IMR-90 (cell line): ENCODE results near the gene PITRM1. TPM values are rescaled to one million over a fixed set of nuclear protein-coding genes. Genes with fewer than 3 reads are reported as not detected.

Experiments used
- ATAC-seq: fragments of 200-7000 bp; cut with Tn5 transposase; 2 replicates; pipeline ENCODE4 v1.9.1; 2020; ENCODE audit warnings: low read depth, mild to moderate bottlenecking, moderate library complexity
- BruUV-seq: library from RNA; stranded (reverse); fragments of 400-500 nt; replicated peaks from 2 replicates; lab custom pipeline; 2021; lab: Mats Ljungman, UMichigan
- CTCF ChIA-PET: fragments of 300-600 bp; formaldehyde crosslinking; extraction: SDS; loops from one replicate; lab custom pipeline; 2021; ENCODE audit warnings: antibody characterized with exemption; lab: Yijun Ruan, JAX
- POLR2A ChIA-PET: fragments of 300-600 bp; sonication (Branson Sonifier 250); formaldehyde crosslinking; loops from one replicate; lab custom pipeline; 2022; ENCODE audit warnings: antibody characterized with exemption; ENCODE audit not compliant: unreplicated experiment; lab: Charles Lee
- DNase-seq: peaks from one replicate; pipeline ENCODE4 v3.0.0; 2013
- H2AFZ ChIP-seq: replicated peaks from 2 replicates; pipeline ENCODE3; 2013; ENCODE audit warnings: low read length, mild to moderate bottlenecking; ENCODE audit not compliant: poor library complexity
- H2AK5ac ChIP-seq: 2 replicates; pipeline ENCODE4 v1.6.1; 2013; ENCODE audit warnings: low read depth, low read length, inconsistent platforms
- H2AK9ac ChIP-seq: replicated peaks from 2 replicates; pipeline ENCODE3; 2013; ENCODE audit warnings: mild to moderate bottlenecking, low read depth, low read length, moderate library complexity; ENCODE audit not compliant: poor library complexity
- H2BK120ac ChIP-seq: 2 replicates; pipeline ENCODE4 v1.6.1; 2013; ENCODE audit warnings: low read depth, low read length, inconsistent platforms
- H2BK15ac ChIP-seq: 3 replicates; pipeline ENCODE4 v1.6.1; 2013; ENCODE audit warnings: low read depth, low read length, inconsistent platforms
- H2BK20ac ChIP-seq: 2 replicates; pipeline ENCODE4 v1.6.1; 2013; ENCODE audit warnings: low read depth, mild to moderate bottlenecking, inconsistent platforms, low read length, moderate library complexity
- H2BK5ac ChIP-seq: 2 replicates; pipeline ENCODE4 v1.6.1; 2013; ENCODE audit warnings: mild to moderate bottlenecking, low read depth, low read length, inconsistent platforms; ENCODE audit not compliant: poor library complexity, severe bottlenecking
- H3K14ac ChIP-seq: replicated peaks from 2 replicates; pipeline ENCODE4 v1.6.1; 2013; ENCODE audit warnings: low read depth, low read length, inconsistent platforms
- H3K18ac ChIP-seq: 2 replicates; pipeline ENCODE4 v1.6.1; 2013; ENCODE audit warnings: low read depth, low read length, control low read depth
- H3K23ac ChIP-seq: 2 replicates; pipeline ENCODE4 v1.6.1; 2013; ENCODE audit warnings: low read depth, low read length, inconsistent platforms
- H3K27ac ChIP-seq: 2 replicates; pipeline ENCODE4 v1.5.1; 2013; ENCODE audit warnings: mild to moderate bottlenecking, control low read depth, low read length; ENCODE audit not compliant: insufficient read depth
- H3K27me3 ChIP-seq: 2 replicates; pipeline ENCODE4 v1.6.1; 2013; ENCODE audit warnings: low read length; ENCODE audit not compliant: control insufficient read depth, insufficient read depth
- H3K36me3 ChIP-seq: 2 replicates; pipeline ENCODE4 v1.6.1; 2013; ENCODE audit warnings: low read length, mixed read lengths; ENCODE audit not compliant: control insufficient read depth, insufficient read depth
- H3K4ac ChIP-seq: 2 replicates; pipeline ENCODE4 v1.6.1; 2013; ENCODE audit warnings: low read depth, low read length, inconsistent platforms
- H3K4me1 ChIP-seq: 2 replicates; pipeline ENCODE4 v1.6.1; 2013; ENCODE audit warnings: low read length, mixed read lengths; ENCODE audit not compliant: control insufficient read depth, insufficient read depth
- H3K4me2 ChIP-seq: 2 replicates; pipeline ENCODE4 v1.6.1; 2013; ENCODE audit warnings: low read depth, mild to moderate bottlenecking, control low read depth, low read length, moderate library complexity
- H3K4me3 ChIP-seq: 2 replicates; pipeline ENCODE4 v1.5.1; 2013; ENCODE audit warnings: low read depth, mild to moderate bottlenecking, control low read depth, low read length, moderate library complexity; ENCODE audit not compliant: insufficient read depth
- H3K56ac ChIP-seq: 2 replicates; pipeline ENCODE4 v1.6.1; 2013; ENCODE audit warnings: low read length, inconsistent platforms; ENCODE audit not compliant: insufficient read depth; ENCODE audit errors: extremely low read depth
- H3K79me1 ChIP-seq, 2 experiments: 2 replicates each; pipeline ENCODE4 v1.6.1; 2013; ENCODE audit warnings: low read length in 2 of 2, inconsistent platforms in 1 of 2, low read depth in 1 of 2
- H3K9ac ChIP-seq: 2 replicates; pipeline ENCODE4 v1.6.1; 2013; ENCODE audit warnings: low read depth, low read length, control low read depth
- H3K9me1 ChIP-seq: 2 replicates; pipeline ENCODE4 v1.6.1; 2013; ENCODE audit warnings: low read length, inconsistent platforms; ENCODE audit not compliant: insufficient read depth
- H3K9me3 ChIP-seq: 2 replicates; pipeline ENCODE4 v1.6.1; 2013; ENCODE audit warnings: low read length; ENCODE audit not compliant: control insufficient read depth, insufficient read depth
- H4K20me1 ChIP-seq: 2 replicates; pipeline ENCODE4 v1.6.1; 2013; ENCODE audit warnings: low read length, inconsistent platforms; ENCODE audit not compliant: insufficient read depth
- H4K5ac ChIP-seq: 2 replicates; pipeline ENCODE4 v1.6.1; 2013; ENCODE audit warnings: mild to moderate bottlenecking, low read depth, low read length, control low read depth
- H4K8ac ChIP-seq, 2 experiments: 2 replicates each; pipeline ENCODE4 v1.6.1; 2013; ENCODE audit warnings: low read depth in 2 of 2, low read length in 2 of 2, control low read depth in 1 of 2, inconsistent platforms in 1 of 2
- H4K91ac ChIP-seq: 2 replicates; pipeline ENCODE4 v1.6.1; 2013; ENCODE audit warnings: low read depth, low read length, inconsistent platforms; ENCODE audit not compliant: insufficient read depth
- RCOR1 ChIP-seq: IDR thresholded peaks from 2 replicates; pipeline ENCODE4 v1.6.1; 2012; ENCODE audit warnings: mild to moderate bottlenecking, low read length, improper control_type of control experiment; ENCODE audit not compliant: insufficient replicate concordance
- whole genome bisulfite sequencing, 2 experiments: methylation state at CpG; one replicate each; pipeline versions ENCODE4 v1.1.5 to v1.1.7; 2013; ENCODE audit warnings: missing lambda C conversion rate in 2 of 2; ENCODE audit not compliant: insufficient read length in 1 of 2; ENCODE audit errors: extremely low coverage in 2 of 2; 5-methylcytosine and 5-hydroxymethylcytosine counted together
- dilution Hi-C: fragments of 300-500 bp; cut with HindIII; formaldehyde crosslinking; loops from one replicate; pipeline ENCODE4 v1.14.3; 2018; ENCODE audit warnings: low sequenced_read_pairs; ENCODE audit not compliant: unreplicated experiment
- in situ Hi-C: fragments of 300-500 bp; cut with MboI; formaldehyde crosslinking; loops from 3 replicates; pipeline ENCODE4 v1.14.3; 2019; ENCODE audit warnings: low sequenced_read_pairs, inconsistent platforms, mixed read lengths
- intact Hi-C: fragments of 100-400 bp; cut with micrococcal nuclease; formaldehyde crosslinking; loops from 2 replicates; pipeline ENCODE4 v1.10.0; 2022
- polyA plus RNA-seq, 3 experiments: library from polyadenylated mRNA; depleted of rRNA; stranded (reverse); fragments of >200 nt; gene quantifications; 2 replicates each; pipeline ENCODE4 v1.2.3, GENCODE V29; 2012; ENCODE audit warnings: low replicate concordance in 1 of 3
- total RNA-seq: library from RNA; depleted of rRNA; stranded (reverse); fragments of >200 nt; gene quantifications from 2 replicates; pipeline ENCODE4 v1.2.3, GENCODE V29; 2012

PITRM1 gene
- total and polyA plus RNA-seq, 2 of the 4 experiments (the other 2 are of a cell fraction) = 97.1 to 124 TPM

DNA sequence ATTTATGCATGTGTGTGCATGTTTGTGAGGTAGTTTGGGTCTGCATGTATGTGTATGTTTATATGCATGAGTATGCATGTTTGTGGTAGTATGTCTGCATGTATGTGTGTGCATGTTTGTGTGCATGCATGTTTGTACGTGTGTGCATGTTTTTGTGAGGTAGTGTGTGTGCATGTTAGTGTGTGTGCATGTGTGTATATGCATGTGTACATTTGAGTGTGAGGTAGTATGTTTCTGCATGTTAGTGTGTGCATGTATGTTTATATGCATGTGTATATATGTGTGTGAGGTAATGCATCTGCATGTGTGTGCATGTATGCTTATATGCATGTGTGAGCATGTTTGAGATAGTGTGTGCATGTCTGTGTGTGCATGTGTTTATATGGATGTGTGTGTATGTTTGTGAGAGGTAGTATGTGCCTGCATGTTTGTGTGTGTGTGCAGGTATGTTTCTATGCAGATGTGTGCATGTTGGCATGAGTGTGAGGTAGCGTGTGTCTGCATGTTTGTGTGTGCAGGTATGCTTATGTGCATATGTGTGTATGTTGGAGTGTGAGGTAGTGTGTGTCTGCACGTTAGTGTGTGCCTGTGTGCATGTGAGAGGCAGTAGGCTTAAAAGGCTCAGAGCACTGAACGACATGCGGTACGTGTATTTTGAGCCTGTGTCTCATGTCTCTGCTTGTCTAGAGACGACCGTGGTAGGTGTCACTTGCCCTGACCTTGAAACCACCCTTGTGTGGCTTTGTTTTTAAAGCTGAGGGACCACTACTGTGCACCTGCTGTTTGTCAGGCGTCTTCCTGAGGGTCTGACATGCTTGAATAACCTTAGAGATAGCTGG, 61.6 kb downstream of the PITRM1 start:
- WGBS, 2 experiments = 84% methylated on average over 7 of the region's 9 CpGs; no CpG with 5 or more reads in 1 of the 2 experiments
- no TSS peak for BruUV-seq

More for the DNA sequence above, 61.6 kb downstream of the PITRM1 start:
- no peak overlapping the region for H2AK5ac ChIP-seq
- H3K4me1 ChIP-seq = peaks cover 8% of the 10 kb centered on the region
- peaks cover 17% of the 10 kb centered on the region for H3K9me1 ChIP-seq
- DNase-seq = no peak
- H3K9ac ChIP-seq = no peak overlapping the region
- no peak overlapping the region for H2AFZ ChIP-seq
- in situ Hi-C loops (no loop called here), dilution Hi-C loops (no loop called here), intact Hi-C loops (no loop called here)
- H2BK20ac ChIP-seq = no peak overlapping the region
- no peak overlapping the region for H2BK15ac ChIP-seq
- H3K56ac ChIP-seq = no peak overlapping the region
- H3K27me3 ChIP-seq = no peaks in the 10 kb centered on the region
- H3K79me1 ChIP-seq = peaks cover 44 to 68% of the 10 kb centered on the region in 2 experiments
- H3K4ac ChIP-seq = no peak overlapping the region
- H3K14ac ChIP-seq = no peak overlapping the region
- H3K9me3 ChIP-seq = no peaks in the 10 kb centered on the region
- H2BK5ac ChIP-seq = no peak overlapping the region
- no peak overlapping the region for H3K23ac ChIP-seq
- no peak overlapping the region for H2AK9ac ChIP-seq
- no peak overlapping the region for H3K4me3 ChIP-seq
- H4K5ac ChIP-seq = no peak overlapping the region
- no peak overlapping the region for H4K91ac ChIP-seq
- CTCF ChIA-PET = no interaction called here
- peaks cover 32% of the 10 kb centered on the region for H4K20me1 ChIP-seq
- H3K36me3 ChIP-seq = peaks cover 67% of the 10 kb centered on the region
- POLR2A ChIA-PET = no interaction called here
- H3K4me2 ChIP-seq = no peak overlapping the region
- no peak overlapping the region for H3K18ac ChIP-seq
- no peak overlapping the region for H3K27ac ChIP-seq
- H4K8ac ChIP-seq = 0 out of 4 replicates have a peak overlapping the region, but pooled peaks of 1 of the 2 experiments have one; percentile 26
- TF ChIP-seq RCOR1 = no peak
- ATAC-seq = no peak
- H2BK120ac ChIP-seq = no peak overlapping the region
